ENCODE measurements around the gene C4orf50. TPM values are rescaled to one million over a fixed set of nuclear protein-coding genes. Genes with fewer than 3 reads are reported as not detected.

C4orf50 gene
- total and polyA plus RNA-seq, 2 of the 8 experiments (the other 6 are each of a cell fraction or from before 2014, with no cell fraction given), result 0.08 to 0.22 TPM

DNA sequence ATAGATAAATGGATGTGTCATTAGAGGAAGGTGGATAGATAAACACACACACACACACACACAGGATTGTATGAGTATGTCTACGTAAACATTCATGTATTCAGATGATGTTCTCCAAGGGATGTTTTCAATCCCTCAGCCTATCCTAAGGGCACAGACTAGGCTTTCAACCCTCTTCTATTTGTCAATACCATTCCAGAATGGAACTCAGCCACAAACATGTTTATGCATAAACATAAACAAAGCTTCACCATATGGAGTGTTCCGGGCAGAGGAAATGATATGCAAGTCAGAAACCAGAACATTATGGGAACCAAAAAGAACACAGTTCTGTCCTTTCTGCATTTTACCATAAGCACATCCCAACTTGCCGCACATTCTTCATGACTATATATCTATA lies 150.4 kb downstream of the C4orf50 start:
- no peak overlapping the region for H3K4me2 ChIP-seq (ENCODE audit: insufficient read depth in 1 of 2, low read depth in 2 of 2, low read length in 2 of 2)

More for the DNA sequence above, 150.4 kb downstream of the C4orf50 start:
- Histone ChIP-seq H3K4me1 (replicated peaks in 1 of 4; ENCODE audit: control insufficient read depth in 3 of 4, insufficient read depth in 4 of 4, low read length in 3 of 4) (peaks cover 0 to 9% (median 3%) of the 10 kb centered on the region in 4 experiments; a peak in 3 of 7 replicates), H4K91ac (replicated peaks; ENCODE audit: insufficient read length, low read length) (no peak overlapping the region), H3K23ac (ENCODE audit: insufficient read length) (no peak overlapping the region), H3K79me2 (ENCODE audit: control insufficient read depth in 1 of 2, insufficient read depth in 2 of 2, low read length in 2 of 2) (peaks cover 0 to 27% of the 10 kb centered on the region in 2 experiments; a peak in 3 of 4 replicates), H3K79me1 (ENCODE audit: low read depth, low read length) (peaks cover 27% of the 10 kb centered on the region), H4K5ac (ENCODE audit: insufficient read length, low read depth, low read length) (no peak overlapping the region), H2AFZ (ENCODE audit: low read length) (no peak overlapping the region), H3K36me3 (ENCODE audit: control insufficient read depth in 2 of 4, insufficient read depth in 4 of 4, low read length in 3 of 4) (peaks cover 4 to 10% (median 9%) of the 10 kb centered on the region in 4 experiments; a peak in 5 of 8 replicates), H3K23me2 (ENCODE audit: low read depth, low read length) (no peaks in the 10 kb centered on the region), H2BK20ac (ENCODE audit: low read length) (no peak overlapping the region), H2AK5ac (ENCODE audit: low read depth, low read length) (no peak overlapping the region), H4K20me1 (replicated peaks in 1 of 2; ENCODE audit: control insufficient read depth in 1 of 2, insufficient read depth in 2 of 2, low read length in 2 of 2) (peaks cover 16 to 34% of the 10 kb centered on the region in 2 experiments), H2BK15ac (ENCODE audit: low read length) (no peak overlapping the region), H3K18ac (ENCODE audit: extremely low read depth, low read length) (no peak overlapping the region), H3K56ac (replicated peaks; ENCODE audit: insufficient read length, low read depth, low read length) (no peak overlapping the region), H2BK5ac (ENCODE audit: low read depth, low read length) (no peak overlapping the region), H3K9ac (replicated peaks in 1 of 4; ENCODE audit: extremely low read depth in 1 of 4, low read depth in 3 of 4, low read length in 3 of 4) (no peak overlapping the region), H3K14ac (ENCODE audit: insufficient read length) (no peak overlapping the region), H4K8ac (ENCODE audit: extremely low read depth, insufficient read depth, low read length) (no peak overlapping the region), H3K27me3 (replicated peaks in 1 of 4; ENCODE audit: control insufficient read depth in 3 of 4, extremely low read depth in 1 of 4, insufficient read depth in 3 of 4, low read length in 3 of 4) (no peaks in the 10 kb centered on the region), H3K27ac (ENCODE audit: low read depth, low read length) (no peak overlapping the region), H3K9me3 (ENCODE audit: insufficient read depth in 2 of 2, low read depth in 1 of 2, low read length in 1 of 2) (no peaks in the 10 kb centered on the region), H3K4ac (replicated peaks; ENCODE audit: insufficient read length, low read depth, low read length) (no peak overlapping the region), H3K4me3 (ENCODE audit: extremely low read depth in 1 of 4, insufficient read depth in 2 of 4, low read depth in 3 of 4, low read length in 4 of 4) (no peak overlapping the region), H2BK120ac (replicated peaks; ENCODE audit: low read depth, low read length) (no peak overlapping the region), H2BK12ac (ENCODE audit: low read depth, low read length) (no peak overlapping the region)
- POLR2A ChIA-PET (ENCODE audit: partially characterized antibody), result no interaction called here
- no peak for DNase-seq (ENCODE audit: low read depth in 1 of 2, low spot score in 2 of 2)
- WGBS, 2 experiments (ENCODE audit: extremely low coverage in 1 of 2, insufficient coverage in 1 of 2, insufficient read length in 1 of 2, insufficient replicate concordance in 2 of 2, low coverage in 1 of 2, low lambda C conversion rate in 2 of 2, missing lambda C conversion rate in 1 of 2), result 96% methylated on average over 3 of the region's 3 CpGs; no CpG with 5 or more reads in 1 of the 2 experiments
- TF ChIP-seq GABPA (IDR thresholded peaks at IDR 0.05; ENCODE audit: borderline replicate concordance, insufficient read depth, low read length) (no peak), ASH2L (IDR thresholded peaks at IDR 0.05; ENCODE audit: low read length) (no peak), EZH2 (IDR thresholded peaks at IDR 0.05; ENCODE audit: low read depth, low read length, severe bottlenecking) (no peak), E2F6 (IDR thresholded peaks at IDR 0.05) (no peak)
- TF ChIP-seq, protein P1, sequence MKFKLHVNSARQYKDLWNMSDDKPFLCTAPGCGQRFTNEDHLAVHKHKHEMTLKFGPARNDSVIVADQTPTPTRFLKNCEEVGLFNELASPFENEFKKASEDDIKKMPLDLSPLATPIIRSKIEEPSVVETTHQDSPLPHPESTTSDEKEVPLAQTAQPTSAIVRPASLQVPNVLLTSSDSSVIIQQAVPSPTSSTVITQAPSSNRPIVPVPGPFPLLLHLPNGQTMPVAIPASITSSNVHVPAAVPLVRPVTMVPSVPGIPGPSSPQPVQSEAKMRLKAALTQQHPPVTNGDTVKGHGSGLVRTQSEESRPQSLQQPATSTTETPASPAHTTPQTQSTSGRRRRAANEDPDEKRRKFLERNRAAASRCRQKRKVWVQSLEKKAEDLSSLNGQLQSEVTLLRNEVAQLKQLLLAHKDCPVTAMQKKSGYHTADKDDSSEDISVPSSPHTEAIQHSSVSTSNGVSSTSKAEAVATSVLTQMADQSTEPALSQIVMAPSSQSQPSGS (IDR thresholded peaks at IDR 0.05; ENCODE audit: low read length), result no peak
- CTCF ChIA-PET (ENCODE audit: partially characterized antibody), result interaction anchor here (1.0 to 1.5 kb wide), 2 partner anchors 20 to 96 kb away, joined by 3 read pairs; no protein-coding TSS in a partner anchor
- no peak for FAIRE-seq

Measured in H1 (cell line).